Measurements from ENCODE around the gene OR14I1. TPM values are rescaled to one million over a fixed set of nuclear protein-coding genes. Genes with fewer than 3 reads are reported as not detected.

Gene OR14I1
- total RNA-seq (2014; rRNA removed; shearing (Covaris generic)): not detected in 2 replicates

GRCh38 chr1:248702714-248703113, at the start of gene OR14I1:
Gene OR14I1, minus strand, starts transcription at chr1:248702766.
- in situ Hi-C loops (cut with HindIII; ENCODE audit: low sequenced_read_pairs): no loop called here
- no peak for DNase-seq (ENCODE audit: low spot score)

DNA sequence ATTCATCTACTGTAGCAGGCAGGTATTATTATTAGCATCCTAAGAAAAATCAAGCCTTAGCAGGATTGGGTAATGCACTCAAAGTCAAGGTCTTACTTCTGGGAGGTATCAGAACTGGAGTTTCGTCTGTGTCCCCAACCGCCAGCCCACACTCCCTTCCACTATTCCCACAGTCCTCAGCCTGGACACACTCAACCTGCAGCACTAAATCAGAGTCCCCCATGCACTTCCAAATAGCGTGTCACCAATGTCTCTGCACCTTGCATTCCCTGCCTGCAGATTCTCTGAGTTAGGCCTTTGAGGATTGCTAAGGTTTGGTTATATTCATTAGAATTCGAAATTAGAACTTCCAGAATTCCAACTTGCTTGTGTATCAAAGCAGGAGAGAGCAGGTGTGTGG, 49.1 kb upstream of the OR14I1 start:
- no peak for DNase-seq (ENCODE audit: low spot score)
- in situ Hi-C loops (cut with HindIII; ENCODE audit: low sequenced_read_pairs): no loop called here

- in situ Hi-C loops (cut with HindIII; ENCODE audit: low sequenced_read_pairs): no loop called here
- no peak for DNase-seq (ENCODE audit: low spot score)
Observed at GRCh38 chr1:248751142-248751541, 48.6 kb upstream of the OR14I1 start.

GRCh38 chr1:248750496-248750895, 47.9 kb upstream of the OR14I1 start:
- no peak for DNase-seq (ENCODE audit: low spot score)
- in situ Hi-C loops (cut with HindIII; ENCODE audit: low sequenced_read_pairs): no loop called here

GRCh38 chr1:248748211-248748610, 45.6 kb upstream of the OR14I1 start:
- DNase-seq (ENCODE audit: low spot score): no peak
- in situ Hi-C loops (cut with HindIII; ENCODE audit: low sequenced_read_pairs): no loop called here

DNA sequence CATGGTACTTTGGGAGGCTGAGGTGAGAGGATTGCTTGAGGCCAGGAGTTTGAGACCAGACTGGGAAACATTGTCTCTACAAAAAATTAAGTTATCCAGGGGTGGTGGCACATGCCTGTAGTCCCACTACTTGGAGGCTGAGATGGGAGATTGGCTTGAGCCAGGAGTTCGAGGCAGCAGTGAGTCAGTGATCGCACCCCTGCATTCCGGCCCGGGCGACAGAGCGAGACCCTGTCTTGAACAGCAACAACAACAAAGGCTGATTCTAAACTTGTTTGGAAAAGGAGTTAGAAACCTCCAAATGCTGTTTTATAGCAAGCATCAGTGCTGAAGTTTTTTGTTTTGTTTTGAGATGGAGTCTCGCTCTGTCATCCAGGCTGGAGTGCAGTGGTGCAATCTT, 38.3 kb upstream of the OR14I1 start:
- no peak for DNase-seq (ENCODE audit: low spot score)
- in situ Hi-C loops (cut with HindIII; ENCODE audit: low sequenced_read_pairs): no loop called here

DNA sequence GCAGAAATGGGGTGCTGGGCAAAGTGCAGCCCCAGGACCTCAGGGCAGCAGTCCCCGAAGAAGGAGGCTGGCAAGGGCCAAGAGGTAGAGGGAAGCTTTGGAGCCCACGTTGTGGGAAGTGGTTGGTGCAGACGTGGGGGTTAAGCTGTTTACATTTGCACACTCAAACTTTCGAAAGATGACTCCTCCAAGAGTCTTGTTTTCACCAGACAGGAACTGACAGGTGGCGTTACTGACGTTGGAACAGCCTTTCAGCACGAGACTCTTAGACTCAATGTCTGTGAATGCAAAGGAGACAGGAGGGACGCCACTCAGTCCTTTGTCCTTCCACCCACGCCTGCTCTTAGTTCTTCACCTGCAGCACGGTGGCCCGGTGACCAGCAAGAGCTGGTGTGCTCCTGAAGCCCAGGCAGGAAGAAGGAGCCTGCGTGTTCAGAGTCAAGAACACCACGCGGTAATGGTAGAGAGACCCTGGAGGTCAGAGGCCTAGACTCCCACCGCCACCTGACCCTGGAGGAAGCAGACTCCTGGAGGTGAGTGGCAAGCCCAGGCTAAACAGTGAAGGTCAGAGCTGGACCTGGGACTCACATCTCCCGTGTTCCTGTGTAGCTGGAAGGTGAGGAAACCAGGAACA, 37.1 kb upstream of the OR14I1 start:
- DNase-seq (ENCODE audit: low spot score): no peak
- in situ Hi-C loops (cut with HindIII; ENCODE audit: low sequenced_read_pairs): no loop called here

DNA sequence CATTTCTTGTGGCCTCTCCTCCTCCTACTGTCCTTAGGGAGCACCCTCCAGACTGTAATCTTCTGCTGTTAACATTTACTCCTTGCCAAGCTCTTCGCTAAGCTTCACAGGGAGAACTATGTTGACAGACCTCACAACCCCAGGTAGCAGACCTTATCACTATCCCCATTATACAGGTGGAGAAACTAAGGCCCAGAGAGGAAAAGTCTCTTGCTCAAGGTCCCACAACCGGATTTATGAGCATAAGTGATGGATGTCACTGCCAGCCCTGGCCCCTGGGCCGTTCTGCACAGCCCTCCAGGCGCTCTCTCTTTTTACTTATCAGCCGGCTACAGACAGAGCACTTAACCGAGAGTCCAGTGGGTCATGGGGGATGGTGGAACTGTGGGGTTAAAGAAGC, 34.9 kb upstream of the OR14I1 start:
- in situ Hi-C loops (cut with HindIII; ENCODE audit: low sequenced_read_pairs): no loop called here
- no peak for DNase-seq (ENCODE audit: low spot score)

DNA sequence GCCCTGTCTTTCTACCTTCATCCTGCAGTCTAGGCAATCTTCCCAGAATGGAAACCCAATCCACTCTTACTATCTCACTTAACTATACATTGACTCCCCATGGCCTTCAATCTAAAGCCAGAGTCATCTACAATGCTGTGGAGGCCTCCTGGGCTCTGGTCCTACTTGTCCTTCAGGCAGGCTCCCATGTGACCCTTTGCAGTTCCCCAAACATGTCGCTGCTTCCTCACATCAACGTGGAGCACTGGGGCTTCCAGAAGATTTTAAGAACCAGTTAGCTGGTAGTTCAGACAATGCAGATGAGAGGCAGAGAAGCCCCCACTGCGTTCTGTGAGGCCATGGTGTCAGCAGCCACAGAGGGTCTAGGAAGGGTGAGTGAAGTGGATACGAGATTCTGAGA, 34.4 kb upstream of the OR14I1 start:
- DNase-seq (ENCODE audit: low spot score): no peak
- in situ Hi-C loops (cut with HindIII; ENCODE audit: low sequenced_read_pairs): no loop called here

GRCh38 chr1:248733566-248733965, 31.0 kb upstream of the OR14I1 start:
- DNase-seq (ENCODE audit: low spot score): no peak
- in situ Hi-C loops (cut with HindIII; ENCODE audit: low sequenced_read_pairs): no loop called here

GRCh38 chr1:248730507-248731335, 28.2 kb upstream of the OR14I1 start:
- in situ Hi-C loops (cut with HindIII; ENCODE audit: low sequenced_read_pairs): no loop called here
- DNase-seq (ENCODE audit: low spot score): no peak

- DNase-seq (ENCODE audit: low spot score): no peak
- in situ Hi-C loops (cut with HindIII; ENCODE audit: low sequenced_read_pairs): no loop called here
Observed at GRCh38 chr1:248714248-248714647, 11.7 kb upstream of the OR14I1 start.

DNA sequence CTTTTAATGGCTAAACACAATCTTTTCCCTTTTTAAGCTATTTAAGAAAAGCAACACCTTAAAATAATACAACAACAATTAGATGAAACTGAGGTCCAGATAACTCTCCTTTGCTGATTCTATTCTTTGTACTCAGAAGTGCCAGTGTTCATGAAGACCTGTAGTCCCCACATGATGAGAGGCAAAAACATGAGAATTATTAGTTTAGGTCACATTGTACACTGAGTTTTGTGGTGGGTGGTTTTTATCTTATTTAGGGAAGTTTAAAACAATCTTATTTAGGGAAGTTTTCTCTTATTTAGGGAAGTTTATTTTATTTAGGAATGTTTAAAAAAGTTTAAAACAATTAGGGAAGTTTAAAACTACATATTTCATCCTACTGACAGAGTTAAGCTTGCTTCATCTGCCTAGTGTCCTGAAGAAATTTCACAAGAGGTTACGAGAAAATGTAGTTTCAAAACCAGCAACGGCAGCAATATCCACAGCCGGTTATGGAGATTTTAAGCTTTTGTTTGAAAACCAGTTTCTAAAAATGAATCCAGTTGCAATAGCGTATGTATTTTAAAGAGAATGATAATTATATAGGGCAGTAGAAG, 7.8 kb upstream of the OR14I1 start:
- no peak for DNase-seq (ENCODE audit: low spot score)
- in situ Hi-C loops (cut with HindIII; ENCODE audit: low sequenced_read_pairs): no loop called here

DNA sequence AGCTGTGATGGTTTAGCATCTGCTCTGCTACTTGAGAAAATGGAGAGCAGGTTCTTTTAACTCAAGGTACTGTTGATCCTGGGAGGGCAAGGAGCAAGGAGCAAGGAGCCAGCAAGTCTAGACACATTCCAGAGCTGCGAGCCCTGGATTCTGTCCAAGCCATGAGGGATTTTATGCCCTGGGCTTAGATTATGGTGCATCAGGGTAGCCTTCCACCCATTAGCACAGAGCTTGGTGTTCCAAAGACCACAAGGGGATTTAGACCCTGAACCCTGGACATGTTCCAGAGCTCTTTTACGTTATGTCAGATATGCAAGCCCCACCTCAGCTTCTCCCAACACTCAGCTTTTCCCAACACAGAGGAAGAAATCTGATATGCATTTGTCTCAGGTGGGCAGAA, 2.0 kb upstream of the OR14I1 start:
- in situ Hi-C loops (cut with HindIII; ENCODE audit: low sequenced_read_pairs): no loop called here
- DNase-seq (ENCODE audit: low spot score): no peak

DNA sequence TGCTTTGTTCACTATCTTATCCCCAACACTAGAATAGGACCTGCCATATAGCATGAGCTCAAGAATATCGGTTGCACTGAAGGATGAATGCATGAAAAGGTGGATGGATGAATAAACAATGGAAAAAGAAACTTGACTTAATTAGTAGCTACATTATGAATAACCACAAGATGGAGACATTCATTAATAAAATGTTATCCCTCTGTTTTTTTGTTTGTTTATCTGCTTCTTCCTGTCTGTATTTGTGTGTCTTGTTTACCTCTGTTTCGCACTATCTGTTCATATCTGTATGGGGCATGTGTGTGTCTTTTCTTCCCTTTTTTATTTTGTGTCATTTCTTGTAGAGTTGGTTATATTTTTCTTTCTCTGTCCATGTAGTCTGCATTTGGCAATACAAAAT, 1.1 kb upstream of the OR14I1 start:
- DNase-seq (ENCODE audit: low spot score): peak; percentile 1
- in situ Hi-C loops (cut with HindIII; ENCODE audit: low sequenced_read_pairs): no loop called here

DNA sequence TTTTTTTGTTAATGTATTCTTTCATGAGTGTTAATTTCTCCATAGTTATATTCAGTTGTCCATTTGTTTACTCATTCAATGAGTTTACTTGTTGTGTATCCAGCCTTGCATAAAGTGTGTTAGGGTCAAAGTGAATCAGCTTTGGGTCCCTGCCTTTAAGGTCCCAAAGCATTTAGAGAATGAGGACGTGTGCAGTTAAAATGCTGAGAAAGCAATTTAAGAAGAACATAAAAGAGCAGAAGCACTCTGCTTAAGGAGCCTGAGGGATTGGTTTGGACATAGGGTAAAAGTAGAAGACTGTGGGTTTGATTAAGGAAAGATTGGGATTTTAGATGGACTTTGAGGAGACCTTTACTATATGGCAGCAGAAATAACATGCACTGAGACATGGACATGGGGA, 3.5 kb downstream of the OR14I1 start:
- in situ Hi-C loops (cut with HindIII; ENCODE audit: low sequenced_read_pairs): no loop called here
- DNase-seq (ENCODE audit: low spot score): no peak

DNA sequence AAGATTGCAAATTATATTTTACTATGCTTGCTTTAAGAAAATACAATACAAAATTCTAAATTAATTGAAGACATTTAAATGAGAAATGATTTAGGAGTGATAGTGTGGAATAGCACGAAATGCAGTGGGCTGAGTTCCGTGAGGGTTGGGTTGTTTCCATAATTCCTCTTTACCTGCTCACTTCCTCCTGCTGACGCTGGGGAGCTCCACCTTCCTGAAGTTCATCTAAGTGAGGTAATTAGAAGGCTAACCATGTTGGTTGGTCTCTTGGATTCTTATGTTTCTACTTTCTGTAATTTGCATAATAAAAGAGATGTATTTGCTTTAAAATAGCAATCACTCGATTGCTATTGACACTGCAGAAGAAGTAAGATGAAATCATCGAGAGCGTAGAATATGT, 4.7 kb downstream of the OR14I1 start:
- no peak for DNase-seq (ENCODE audit: low spot score)
- in situ Hi-C loops (cut with HindIII; ENCODE audit: low sequenced_read_pairs): no loop called here

DNA sequence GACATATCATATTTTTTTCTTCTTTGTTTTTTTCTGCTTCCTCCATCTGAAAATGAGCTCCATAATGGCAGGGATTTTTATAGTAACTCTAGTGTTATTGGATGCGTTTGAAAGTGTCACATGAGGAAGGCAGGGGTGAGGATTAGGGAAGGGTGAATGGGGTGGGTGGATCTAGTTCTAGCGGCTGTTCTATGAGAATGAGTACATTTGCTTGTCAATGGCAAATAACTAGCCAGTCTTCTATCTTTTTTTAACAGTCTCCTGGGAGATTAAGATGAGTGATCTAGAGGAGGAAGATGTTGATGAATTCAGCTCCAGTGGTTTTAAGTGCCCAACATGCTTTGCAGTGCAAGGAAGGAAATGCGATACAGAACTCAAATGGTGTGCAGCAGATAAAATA, 5.8 kb downstream of the OR14I1 start:
- DNase-seq (ENCODE audit: low spot score): no peak
- in situ Hi-C loops (cut with HindIII; ENCODE audit: low sequenced_read_pairs): no loop called here

- peak; percentile 6 for DNase-seq (ENCODE audit: low spot score)
- in situ Hi-C loops (cut with HindIII; ENCODE audit: low sequenced_read_pairs): no loop called here
Observed at GRCh38 chr1:248696261-248696660, 6.3 kb downstream of the OR14I1 start.

GRCh38 chr1:248695451-248696132, 7.0 kb downstream of the OR14I1 start:
- in situ Hi-C loops (cut with HindIII; ENCODE audit: low sequenced_read_pairs): no loop called here

More at GRCh38 chr1:248695451-248696132, 7.0 kb downstream of the OR14I1 start:
- no peak for DNase-seq (ENCODE audit: low spot score)
